ENCODE data around the gene BBS2.
"Not testable (repeated sequence)": the region's sequence is repeated elsewhere in the genome, so short reads cannot be mapped to it uniquely, and the experiment has no call there.

Gene BBS2

GRCh38 chr16:56506941-56507340, 12.9 kb downstream of the BBS2 start:
- no peak for TF ChIP-seq ZNF274 (IDR thresholded peaks at IDR 0.05; ENCODE audit: low read depth, low read length)

GRCh38 chr16:56505181-56505580, 14.6 kb downstream of the BBS2 start:
- TF ChIP-seq ZNF274 (IDR thresholded peaks at IDR 0.05; ENCODE audit: low read depth, low read length), result no peak
- no peak overlapping the region for H3K4me3 ChIP-seq (ENCODE audit: low read length)

More at GRCh38 chr16:56506941-56507340, 12.9 kb downstream of the BBS2 start:
- no peak overlapping the region for H3K4me3 ChIP-seq (ENCODE audit: low read length)

DNA sequence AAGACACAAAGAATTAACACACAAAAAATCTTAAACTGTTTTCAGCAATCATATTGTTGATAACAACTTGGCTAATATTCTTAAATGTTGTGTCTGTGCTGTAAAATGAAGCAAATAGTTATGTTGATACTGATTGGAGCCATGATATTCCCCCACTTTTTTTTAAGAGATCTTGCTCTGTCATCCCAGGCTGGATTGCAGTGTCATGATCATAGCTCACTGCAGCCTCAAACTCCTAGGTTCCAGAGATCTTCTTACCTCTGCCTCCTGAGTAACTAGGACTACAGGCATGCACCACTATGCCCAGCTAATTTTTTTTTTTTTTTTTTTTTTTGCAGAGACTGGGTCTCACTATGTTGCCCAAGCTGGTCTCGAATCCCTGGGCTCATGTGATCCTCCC, 26.0 kb downstream of the BBS2 start:
- TF ChIP-seq ZNF274 (IDR thresholded peaks at IDR 0.05; ENCODE audit: low read depth, low read length), result no peak
- no peak overlapping the region for H3K4me3 ChIP-seq (ENCODE audit: low read length)

- no peak for TF ChIP-seq ZNF274 (IDR thresholded peaks at IDR 0.05; ENCODE audit: low read depth, low read length)
- H3K4me3 ChIP-seq (ENCODE audit: low read length), result no peak overlapping the region
These were observed 26.7 kb downstream of the BBS2 start for GRCh38 chr16:56493126-56493525.

DNA sequence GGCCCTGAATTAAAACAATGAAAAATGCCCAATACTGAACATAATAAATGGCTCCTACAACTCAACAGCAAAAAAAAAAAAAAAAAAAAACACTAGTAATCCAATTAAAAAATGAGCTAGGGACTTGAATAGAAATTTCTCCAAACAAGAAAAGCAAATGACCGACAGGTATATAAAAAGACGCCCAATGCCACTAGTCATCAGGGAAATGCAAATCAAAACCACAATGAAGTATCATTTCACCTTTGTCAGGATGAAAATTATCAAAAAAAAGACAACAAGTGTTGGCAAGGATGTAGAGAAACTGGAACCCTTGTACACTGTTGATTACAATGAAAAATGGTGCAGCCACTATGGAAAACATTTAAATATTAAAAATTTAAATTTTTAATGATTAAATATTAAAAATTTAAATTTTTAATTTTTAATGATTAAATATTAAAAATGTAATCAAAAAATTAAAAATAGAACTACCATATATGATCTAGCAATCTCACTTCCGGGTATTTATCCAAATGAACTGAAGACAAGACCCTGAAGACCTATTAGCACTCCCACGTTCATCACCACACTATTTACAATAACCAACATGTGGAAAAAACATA, 28.1 kb downstream of the BBS2 start:
- TF ChIP-seq ZNF274 (IDR thresholded peaks at IDR 0.05; ENCODE audit: low read depth, low read length), result no peak
- H3K4me3 ChIP-seq (ENCODE audit: low read length), result no peak overlapping the region

- H3K4me3 ChIP-seq (ENCODE audit: low read length), result not testable (repeated sequence)
These were observed 31.0 kb downstream of the BBS2 start for GRCh38 chr16:56488868-56489267.

DNA sequence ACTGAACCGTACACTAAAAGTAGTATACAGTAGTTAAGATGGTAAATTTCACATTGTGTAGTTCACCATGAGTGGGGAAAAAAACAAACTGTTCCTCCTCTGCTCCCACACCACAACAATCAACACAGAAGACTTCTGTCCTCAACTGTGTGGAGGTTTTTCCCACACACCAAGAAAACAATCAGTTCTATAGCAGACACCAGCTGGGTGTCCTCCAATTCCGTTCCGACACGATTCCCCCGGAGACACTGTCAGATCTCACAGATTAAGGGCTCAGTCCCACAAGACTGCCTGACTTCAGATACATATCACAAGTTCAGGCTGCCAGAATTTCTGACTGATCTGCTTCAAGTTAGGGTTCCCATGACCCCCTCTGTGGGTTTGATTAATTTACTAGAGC, 31.8 kb downstream of the BBS2 start:
- H3K4me3 ChIP-seq (ENCODE audit: low read length), result no peak overlapping the region
- TF ChIP-seq ZNF274 (IDR thresholded peaks at IDR 0.05; ENCODE audit: low read depth, low read length), result no peak

- no peak for TF ChIP-seq ZNF274 (IDR thresholded peaks at IDR 0.05; ENCODE audit: low read depth, low read length)
- no peak overlapping the region for H3K4me3 ChIP-seq (ENCODE audit: low read length)
These were observed 36.4 kb downstream of the BBS2 start for GRCh38 chr16:56483394-56483793.

DNA sequence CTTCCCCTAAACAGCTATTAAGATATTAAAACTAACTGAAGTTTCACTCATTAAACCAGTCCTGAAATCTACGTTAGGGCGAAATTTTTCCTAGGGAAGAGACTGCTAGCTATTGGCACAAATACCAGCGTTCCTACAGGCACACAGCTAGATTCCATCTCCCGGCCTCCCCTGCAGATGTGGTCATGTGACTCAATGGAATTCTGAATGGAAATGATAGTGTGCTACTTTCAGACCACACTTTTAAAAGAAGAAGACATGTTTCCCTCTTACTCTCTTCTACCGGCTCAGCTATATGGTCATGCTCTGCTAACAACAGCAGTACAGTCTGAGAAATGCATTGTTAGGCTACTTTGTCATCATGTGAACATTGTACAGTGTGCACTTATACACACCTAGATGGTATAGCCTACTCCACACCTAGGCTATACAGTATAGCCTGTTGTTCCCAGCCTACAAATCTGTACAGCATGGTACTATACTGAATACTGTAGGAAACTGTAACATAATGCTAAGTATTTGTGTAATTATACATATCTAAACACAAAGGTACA, 37.1 kb downstream of the BBS2 start:
- TF ChIP-seq ZNF274 (IDR thresholded peaks at IDR 0.05; ENCODE audit: low read depth, low read length), result no peak
- H3K4me3 ChIP-seq (ENCODE audit: low read length), result no peak overlapping the region

DNA sequence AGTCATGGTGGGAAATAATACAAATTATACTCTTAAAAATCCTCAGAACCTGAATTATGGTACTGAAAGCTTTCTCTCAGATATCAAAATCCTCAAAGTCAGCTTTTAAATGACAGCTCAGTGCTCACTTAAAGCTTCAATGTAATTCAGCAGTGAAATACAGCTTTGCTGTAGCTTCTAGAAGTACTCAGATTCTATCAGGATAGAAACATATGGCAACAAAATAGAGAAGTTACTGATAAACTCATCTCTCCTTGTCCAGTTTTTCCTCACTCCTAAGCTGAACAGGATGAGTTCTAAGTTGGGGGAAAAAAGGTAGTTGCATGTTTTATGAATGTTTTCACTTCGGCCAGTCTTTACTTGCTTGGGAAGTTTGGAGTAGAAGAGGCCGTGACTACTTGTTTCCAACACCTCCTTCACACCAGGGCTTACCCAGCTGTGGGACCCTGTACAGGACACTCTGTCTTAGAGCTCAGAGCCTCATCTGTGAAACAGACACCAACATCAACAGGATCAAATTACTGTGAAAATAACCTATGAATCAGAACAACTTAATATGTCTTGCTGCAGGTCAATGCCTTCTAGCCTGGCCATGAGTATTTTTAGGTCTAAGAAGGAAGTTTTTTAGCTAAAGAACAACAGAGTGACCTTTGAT, 38.2 kb downstream of the BBS2 start:
- TF ChIP-seq ZNF274 (IDR thresholded peaks at IDR 0.05; ENCODE audit: low read depth, low read length), result no peak
- no peak overlapping the region for H3K4me3 ChIP-seq (ENCODE audit: low read length)

GRCh38 chr16:56480776-56481467, 38.9 kb downstream of the BBS2 start:
- no peak for TF ChIP-seq ZNF274 (IDR thresholded peaks at IDR 0.05; ENCODE audit: low read depth, low read length)
- no peak overlapping the region for H3K4me3 ChIP-seq (ENCODE audit: low read length)

- TF ChIP-seq ZNF274 (IDR thresholded peaks at IDR 0.05; ENCODE audit: low read depth, low read length), result no peak
- no peak overlapping the region for H3K4me3 ChIP-seq (ENCODE audit: low read length)
These were observed 40.4 kb downstream of the BBS2 start for GRCh38 chr16:56479469-56479868.

DNA sequence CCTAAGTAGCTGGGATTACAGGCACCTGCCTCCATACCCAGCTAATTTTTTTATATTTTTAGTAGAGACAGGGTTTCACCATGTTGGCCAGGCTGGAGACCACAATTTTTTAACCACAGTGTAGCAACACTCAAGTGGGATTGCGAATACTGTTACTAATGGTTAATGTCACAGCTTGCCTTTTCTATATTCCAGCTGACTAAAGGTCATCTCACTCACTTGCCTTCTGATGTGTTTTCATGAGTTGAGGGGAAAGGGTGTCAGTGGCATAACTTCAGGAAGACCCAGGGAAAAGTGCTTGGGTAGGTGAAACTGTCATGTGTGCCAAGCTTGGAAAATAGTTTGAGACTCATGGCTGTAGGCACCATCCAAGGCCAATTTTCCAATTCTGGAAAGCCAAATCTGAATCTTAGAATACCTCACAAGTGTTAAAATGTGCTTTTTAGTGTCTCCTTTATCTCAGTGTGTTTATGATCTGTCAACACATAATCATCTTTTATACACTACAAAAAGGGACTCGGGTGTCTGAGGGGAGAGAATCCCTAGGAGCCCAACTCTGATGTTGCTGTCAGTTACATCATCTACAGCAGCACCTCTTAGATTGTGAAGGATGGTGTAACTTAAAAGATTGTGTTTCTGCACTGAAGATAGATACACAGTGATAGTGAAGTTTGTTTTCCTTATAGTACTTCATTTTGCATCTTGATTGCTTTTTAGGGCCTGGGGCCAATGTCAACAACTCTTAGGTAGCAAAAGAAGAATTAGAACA, 41.4 kb downstream of the BBS2 start:
- TF ChIP-seq ZNF274 (IDR thresholded peaks at IDR 0.05; ENCODE audit: low read depth, low read length), result no peak
- H3K4me3 ChIP-seq (ENCODE audit: low read length), result no peak overlapping the region

Measured in GM08714 (cell line).